HG03460 (cell line): Measurements from ENCODE around the gene ZNRF2.
A peak's percentile ranks its signal among the peaks of the same experiment; 100 is the strongest.
"Not testable (repeated sequence)": the region's sequence is repeated elsewhere in the genome, so short reads cannot be mapped to it uniquely, and the experiment has no call there.

Experiments used
- ATAC-seq: cut with Tn5 transposase; IDR thresholded peaks from one replicate; pipeline ENCODE4 v1.9.1; 2021; ENCODE audit not compliant: unreplicated experiment

Gene ZNRF2

GRCh38 chr7:30260246-30260768, 24.1 kb upstream of the ZNRF2 start:
- ATAC-seq: no peak

- ATAC-seq: no peak
These were observed 21.2 kb upstream of the ZNRF2 start for GRCh38 chr7:30263090-30263710.

GRCh38 chr7:30264052-30264451, 20.3 kb upstream of the ZNRF2 start:
- ATAC-seq: no peak

- not testable (repeated sequence) for ATAC-seq
These were observed 19.2 kb upstream of the ZNRF2 start for GRCh38 chr7:30265189-30265588.

- no peak for ATAC-seq
These were observed 17.7 kb upstream of the ZNRF2 start for GRCh38 chr7:30266686-30267085.

GRCh38 chr7:30268586-30268985, 15.8 kb upstream of the ZNRF2 start:
- ATAC-seq: no peak

- no peak for ATAC-seq
These were observed 14.9 kb upstream of the ZNRF2 start for GRCh38 chr7:30269490-30269889.

GRCh38 chr7:30270921-30271320, 13.5 kb upstream of the ZNRF2 start:
- no peak for ATAC-seq

- ATAC-seq: no peak
These were observed 12.3 kb upstream of the ZNRF2 start for GRCh38 chr7:30272126-30272525.

GRCh38 chr7:30273552-30273951, 10.8 kb upstream of the ZNRF2 start:
- no peak for ATAC-seq

- no peak for ATAC-seq
These were observed 9.8 kb upstream of the ZNRF2 start for GRCh38 chr7:30274641-30275040.

GRCh38 chr7:30276203-30276900, 8.0 kb upstream of the ZNRF2 start:
- ATAC-seq: no peak

- ATAC-seq: no peak
These were observed 6.0 kb upstream of the ZNRF2 start for GRCh38 chr7:30278376-30278775.

- ATAC-seq: no peak
These were observed 5.3 kb upstream of the ZNRF2 start for GRCh38 chr7:30278849-30279652.

GRCh38 chr7:30279653-30279904, 4.8 kb upstream of the ZNRF2 start:
- ATAC-seq: no peak

GRCh38 chr7:30280631-30281030, 3.8 kb upstream of the ZNRF2 start:
- no peak for ATAC-seq

GRCh38 chr7:30281263-30281662, 3.1 kb upstream of the ZNRF2 start:
- ATAC-seq: no peak

GRCh38 chr7:30281791-30282190, 2.6 kb upstream of the ZNRF2 start:
- ATAC-seq: no peak

GRCh38 chr7:30282735-30283134, 1.7 kb upstream of the ZNRF2 start:
- no peak for ATAC-seq

- peak; percentile 20 for ATAC-seq
These were observed 704 bp downstream of the ZNRF2 start for GRCh38 chr7:30285067-30285535.

- ATAC-seq: no peak
These were observed 1.3 kb downstream of the ZNRF2 start for GRCh38 chr7:30285536-30286284.
